HG03520 (cell line): ENCODE data around the gene ABCG1.

Experiments used
- ATAC-seq: cut with Tn5 transposase; IDR thresholded peaks from one replicate; pipeline ENCODE4 v1.9.1; 2021; ENCODE audit warnings: mild to moderate bottlenecking, moderate library complexity; ENCODE audit not compliant: unreplicated experiment

ABCG1 gene

GRCh38 chr21:42231756-42232155 lies 12.8 kb downstream of the ABCG1 start:
- ATAC-seq: no peak

DNA sequence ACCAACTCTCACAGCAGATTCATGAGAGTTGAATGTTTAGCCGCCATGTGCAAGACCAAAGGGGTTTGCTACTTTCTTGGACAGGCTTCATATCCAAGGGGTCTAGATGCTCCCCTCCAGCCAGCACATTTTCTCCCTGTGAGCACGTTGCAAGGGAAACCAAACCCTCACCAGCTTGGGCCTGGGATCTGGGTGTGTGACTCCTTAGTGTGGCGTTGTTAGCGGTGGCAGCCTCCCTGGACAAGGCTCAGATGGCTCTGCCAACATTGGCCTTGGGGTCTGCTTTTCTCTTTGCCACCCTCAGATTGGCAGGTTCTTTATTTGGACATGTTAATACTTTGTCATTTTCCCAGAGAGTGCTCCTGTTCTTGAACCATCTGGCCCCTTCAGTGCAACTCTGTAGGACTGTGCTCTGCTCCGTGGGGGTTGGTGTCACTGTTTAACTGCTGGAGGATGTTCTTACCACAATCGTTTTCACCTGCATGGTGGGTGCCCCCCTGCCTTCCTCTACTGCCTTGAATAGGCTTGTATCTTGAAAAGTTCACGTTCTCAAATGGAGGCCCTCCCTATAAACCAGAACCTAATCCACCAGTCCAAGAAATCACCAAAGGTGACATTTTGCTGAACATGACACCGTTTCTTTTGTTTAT lies 13.4 kb downstream of the ABCG1 start:
- ATAC-seq: no peak

- no peak for ATAC-seq
Observed at GRCh38 chr21:42233067-42233961, 14.4 kb downstream of the ABCG1 start.

DNA sequence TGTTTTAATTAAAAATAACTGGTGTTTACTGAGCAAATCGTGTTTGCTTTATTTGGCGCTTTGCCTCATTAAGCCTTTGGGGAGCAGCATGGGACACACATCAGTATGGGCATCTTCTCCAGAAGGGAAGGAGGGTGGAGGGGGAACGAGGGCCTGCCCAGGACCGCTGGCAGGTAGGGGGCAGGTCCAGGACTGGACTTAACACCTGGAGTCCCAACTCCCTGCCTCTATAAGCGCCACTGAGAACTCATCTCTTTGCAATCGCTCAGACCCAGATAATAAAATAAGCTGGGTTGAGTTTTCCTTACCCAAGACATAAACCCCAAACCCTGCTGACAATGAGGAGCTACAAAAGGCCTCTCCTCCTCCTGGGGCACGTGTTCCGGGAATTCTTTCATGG lies 15.1 kb downstream of the ABCG1 start:
- ATAC-seq: no peak

GRCh38 chr21:42234464-42235241 lies 15.7 kb downstream of the ABCG1 start:
- ATAC-seq: no peak

DNA sequence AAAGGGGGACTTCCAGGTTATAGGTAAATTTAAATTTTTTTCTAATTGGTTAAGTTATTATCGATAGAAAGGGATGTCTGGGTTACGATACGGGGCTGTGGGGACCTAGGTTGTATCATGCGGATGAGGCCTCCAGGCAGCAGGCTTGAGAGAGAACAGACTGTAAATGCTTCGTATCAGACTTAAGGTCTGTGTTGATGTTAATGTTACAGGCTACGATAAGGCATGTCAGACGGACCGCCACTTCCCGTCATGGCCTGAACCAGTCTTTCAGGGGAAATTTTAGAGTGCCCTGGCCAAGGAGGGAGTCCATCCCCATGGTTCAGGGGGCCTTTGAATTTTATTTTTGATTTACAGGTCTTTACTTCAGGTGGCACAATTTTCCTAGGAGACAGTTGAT lies 16.7 kb downstream of the ABCG1 start:
- ATAC-seq: no peak

DNA sequence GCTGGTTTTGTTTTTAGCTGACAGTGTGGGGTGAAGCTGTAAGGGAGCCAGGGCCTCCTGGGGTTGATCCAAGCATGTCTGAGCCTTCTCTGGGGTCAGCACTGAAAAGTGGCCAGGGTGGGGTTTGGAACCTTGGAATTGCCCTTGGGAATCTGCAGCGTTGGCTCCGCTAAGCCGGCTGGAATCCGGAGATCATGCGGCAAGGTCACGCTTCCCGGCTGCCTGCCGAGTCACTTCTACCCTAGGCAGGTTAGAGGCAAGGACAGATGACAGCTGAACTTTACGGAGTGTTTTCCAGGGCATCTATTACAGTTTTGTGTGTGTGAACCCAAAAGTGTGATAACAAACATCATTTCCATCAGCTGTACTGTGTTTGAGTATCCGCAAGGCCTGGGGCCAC lies 17.1 kb downstream of the ABCG1 start:
- ATAC-seq: no peak

- ATAC-seq: no peak
Observed at GRCh38 chr21:42236693-42237092, 17.8 kb downstream of the ABCG1 start.

DNA sequence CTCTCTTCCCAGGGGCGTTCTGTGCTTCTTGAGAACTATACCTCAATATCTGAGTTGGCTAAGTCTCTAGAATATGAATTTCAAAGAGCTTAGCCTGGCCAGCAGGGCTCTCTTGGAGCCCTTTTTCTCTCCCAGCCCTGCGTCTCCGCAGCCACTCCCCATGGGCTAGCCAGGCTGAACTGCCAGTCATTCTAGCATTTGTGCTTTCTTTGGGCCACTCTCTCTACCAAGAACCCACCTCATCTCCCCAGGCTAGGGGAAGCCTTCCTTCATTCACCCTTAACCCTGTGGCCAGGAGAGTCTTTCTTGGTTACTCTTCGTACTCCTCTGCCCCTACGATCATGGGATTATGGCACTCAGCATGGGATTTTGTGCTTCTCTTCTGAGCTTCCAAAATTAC lies 18.2 kb downstream of the ABCG1 start:
- no peak for ATAC-seq

- ATAC-seq: no peak
Observed at GRCh38 chr21:42237577-42237976, 18.6 kb downstream of the ABCG1 start.

- no peak for ATAC-seq
Observed at GRCh38 chr21:42238185-42238934, 19.4 kb downstream of the ABCG1 start.

DNA sequence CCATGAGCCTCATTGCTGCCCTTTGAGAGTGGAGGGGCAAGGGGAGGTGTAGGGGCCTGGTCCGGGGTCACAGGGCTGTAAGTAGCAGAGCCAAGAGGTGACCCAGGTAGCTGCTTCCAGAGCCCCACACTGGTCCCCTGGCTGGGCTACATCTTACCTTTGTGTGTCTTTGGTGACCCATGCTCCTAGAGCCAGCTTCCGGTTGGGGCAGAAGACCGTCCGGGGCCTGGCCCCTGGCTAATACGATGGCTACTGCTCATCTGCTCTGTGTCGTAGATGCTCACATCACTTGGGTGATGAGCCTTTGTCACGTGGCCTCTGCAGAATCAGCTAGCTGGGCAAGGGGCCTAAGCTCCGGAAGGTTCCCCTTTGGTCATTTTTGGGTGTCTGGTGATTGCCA lies 20.6 kb downstream of the ABCG1 start:
- ATAC-seq: no peak

DNA sequence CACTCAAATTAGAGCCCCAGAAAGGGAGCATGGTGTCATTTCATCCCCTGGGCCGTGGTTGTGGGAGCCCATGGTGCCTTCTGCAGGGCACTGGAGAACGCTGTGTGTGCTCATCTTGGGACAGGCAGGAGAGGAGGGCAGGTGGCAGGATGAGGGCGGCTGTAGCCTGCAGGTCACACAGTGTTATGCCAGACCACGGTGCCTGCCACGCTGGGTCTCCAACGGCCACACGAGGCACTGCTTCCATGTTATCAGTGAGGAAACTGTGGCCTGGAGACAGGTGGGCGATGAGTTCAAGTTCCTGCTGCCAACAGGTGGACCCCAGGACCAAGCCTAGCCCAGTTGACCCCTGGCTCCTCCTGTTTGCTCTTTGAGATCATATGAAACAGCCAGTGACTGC lies 21.0 kb downstream of the ABCG1 start:
- ATAC-seq: no peak

DNA sequence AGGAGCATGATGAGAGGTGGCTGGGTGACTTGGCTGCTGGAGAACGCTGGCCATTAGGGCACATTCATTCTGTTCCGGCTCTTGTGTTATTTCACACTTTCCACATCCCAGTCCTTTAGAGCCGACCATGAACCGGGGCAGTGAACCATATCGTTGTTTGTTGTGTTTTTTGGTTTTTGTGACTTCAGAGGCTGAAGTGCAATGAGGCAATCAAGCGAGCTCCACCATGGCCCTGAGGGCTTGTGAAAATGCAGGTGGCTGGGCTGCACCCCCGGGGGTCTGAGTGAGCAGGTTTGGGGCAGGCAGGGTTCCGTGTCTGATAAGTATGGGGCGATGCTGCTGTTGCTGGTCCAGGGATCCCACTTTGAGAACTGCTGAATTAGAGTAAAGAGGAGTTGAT lies 23.7 kb downstream of the ABCG1 start:
- ATAC-seq: no peak

- ATAC-seq: no peak
Observed at GRCh38 chr21:42243026-42243425, 24.1 kb downstream of the ABCG1 start.

GRCh38 chr21:42245331-42246193 lies 26.6 kb downstream of the ABCG1 start:
- no peak for ATAC-seq

DNA sequence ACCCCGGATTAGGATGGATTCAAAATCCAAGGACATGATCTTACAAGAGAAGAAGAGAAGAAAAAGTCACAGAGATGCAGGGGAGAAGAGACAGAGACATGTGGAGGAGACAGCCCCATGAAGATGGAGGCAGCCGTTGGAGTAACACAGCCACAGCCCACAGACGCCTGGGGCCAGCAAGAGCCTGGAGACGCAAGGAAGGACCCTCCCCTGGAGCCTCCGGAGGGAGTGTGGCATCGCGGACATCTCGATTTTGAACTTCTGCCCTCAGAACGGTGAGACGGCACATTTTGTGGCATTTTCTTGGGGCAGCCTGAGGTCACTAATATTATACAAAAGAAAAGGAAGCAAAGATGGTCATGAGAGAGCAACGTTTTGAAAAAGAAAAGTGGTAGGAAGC lies 28.8 kb downstream of the ABCG1 start:
- ATAC-seq: no peak

DNA sequence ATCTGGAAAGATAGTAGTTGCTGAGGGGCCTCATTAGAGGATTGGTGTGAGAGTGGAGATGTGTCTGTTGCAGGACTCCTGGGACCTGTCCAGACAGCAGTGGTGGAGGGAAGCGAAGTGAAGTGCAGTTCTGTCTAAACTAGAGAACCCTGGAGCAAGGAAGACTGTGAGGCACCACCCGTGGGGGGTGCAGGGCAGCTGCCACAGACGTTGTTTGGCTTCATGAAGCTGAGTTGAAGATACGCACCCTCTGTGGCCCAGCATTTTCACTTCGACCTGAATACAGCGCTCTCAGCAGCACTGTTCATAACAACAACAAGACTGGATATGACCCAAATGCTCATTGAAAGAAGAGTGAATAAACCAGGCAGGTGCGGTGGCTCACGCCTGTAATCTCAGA lies 29.3 kb downstream of the ABCG1 start:
- ATAC-seq: no peak

DNA sequence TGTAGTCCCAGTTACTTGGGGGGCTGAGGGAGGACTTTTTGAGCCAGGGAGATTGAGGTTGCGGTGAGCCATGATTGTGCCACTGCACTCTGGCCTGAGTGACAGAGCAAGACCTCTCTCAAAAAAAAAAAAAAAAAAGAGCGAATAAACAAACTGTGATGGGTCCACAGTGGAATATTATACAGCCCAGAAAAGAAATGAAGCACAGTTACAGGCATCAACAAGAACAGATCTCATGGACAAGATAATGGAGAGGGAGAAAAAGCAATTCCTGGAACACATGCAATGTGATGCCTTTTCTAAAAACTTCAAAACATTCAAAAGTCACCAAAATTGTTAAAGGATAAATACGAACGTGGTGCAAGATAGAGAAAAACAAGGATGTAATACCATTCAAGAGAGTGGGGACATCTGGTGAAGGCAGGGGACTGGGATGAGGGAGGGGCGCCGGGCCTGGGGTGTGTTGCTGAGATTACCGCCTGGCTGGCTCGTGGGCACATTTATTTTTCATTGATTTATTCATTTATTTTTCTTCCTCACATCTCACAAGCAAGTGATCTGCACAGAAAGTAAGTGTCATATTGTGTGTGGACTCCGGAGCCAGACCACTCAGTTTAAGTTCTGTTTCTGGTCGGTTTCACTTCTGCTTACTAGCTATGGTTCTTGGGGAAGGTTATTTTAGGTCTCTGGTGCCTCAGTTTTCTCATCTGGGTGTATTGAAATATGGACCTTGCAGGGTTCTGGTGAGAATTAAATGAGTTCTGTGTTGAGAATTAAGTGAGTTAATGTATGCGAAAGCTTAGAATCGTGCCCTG lies 30.1 kb downstream of the ABCG1 start:
- no peak for ATAC-seq
